ENCODE results near the gene CRYBG2.

The CRYBG2 gene

GRCh38 chr1:26368006-26368405 lies 14.1 kb upstream of the CRYBG2 start:
- no peak overlapping the region for H3K4me3 ChIP-seq (ENCODE audit: low read depth, low read length)
- TF ChIP-seq CTCF (IDR thresholded peaks at IDR 0.05; ENCODE audit: low read depth, low read length): no peak

- H3K4me3 ChIP-seq (ENCODE audit: low read depth, low read length): no peak overlapping the region
- no peak for TF ChIP-seq CTCF (IDR thresholded peaks at IDR 0.05; ENCODE audit: low read depth, low read length)
Observed at GRCh38 chr1:26367441-26367840, 13.5 kb upstream of the CRYBG2 start.

- no peak overlapping the region for H3K4me3 ChIP-seq (ENCODE audit: low read depth, low read length)
Observed at GRCh38 chr1:26364956-26365355, 11.0 kb upstream of the CRYBG2 start.

GRCh38 chr1:26363549-26364448 lies 9.9 kb upstream of the CRYBG2 start:
- peak; percentile 89 for TF ChIP-seq CTCF (IDR thresholded peaks at IDR 0.05; ENCODE audit: low read depth, low read length)
- H3K4me3 ChIP-seq (ENCODE audit: low read depth, low read length): no peak overlapping the region

More at GRCh38 chr1:26364956-26365355, 11.0 kb upstream of the CRYBG2 start:
- no peak for TF ChIP-seq CTCF (IDR thresholded peaks at IDR 0.05; ENCODE audit: low read depth, low read length)

GRCh38 chr1:26362331-26362730 lies 8.4 kb upstream of the CRYBG2 start:
- H3K4me3 ChIP-seq (ENCODE audit: low read depth, low read length): no peak overlapping the region
- no peak for TF ChIP-seq CTCF (IDR thresholded peaks at IDR 0.05; ENCODE audit: low read depth, low read length)

GRCh38 chr1:26361605-26362122 lies 7.7 kb upstream of the CRYBG2 start:
- no peak overlapping the region for H3K4me3 ChIP-seq (ENCODE audit: low read depth, low read length)
- TF ChIP-seq CTCF (IDR thresholded peaks at IDR 0.05; ENCODE audit: low read depth, low read length): no peak

Measured in WI38 (cell line).